GM21717 (cell line): ENCODE data around the gene SLC47A1.

Source experiments
- ATAC-seq: cut with Tn5 transposase; IDR thresholded peaks from one replicate; pipeline ENCODE4 v1.9.1; 2021; ENCODE audit warnings: mild to moderate bottlenecking, moderate library complexity; ENCODE audit not compliant: unreplicated experiment

Gene SLC47A1

DNA sequence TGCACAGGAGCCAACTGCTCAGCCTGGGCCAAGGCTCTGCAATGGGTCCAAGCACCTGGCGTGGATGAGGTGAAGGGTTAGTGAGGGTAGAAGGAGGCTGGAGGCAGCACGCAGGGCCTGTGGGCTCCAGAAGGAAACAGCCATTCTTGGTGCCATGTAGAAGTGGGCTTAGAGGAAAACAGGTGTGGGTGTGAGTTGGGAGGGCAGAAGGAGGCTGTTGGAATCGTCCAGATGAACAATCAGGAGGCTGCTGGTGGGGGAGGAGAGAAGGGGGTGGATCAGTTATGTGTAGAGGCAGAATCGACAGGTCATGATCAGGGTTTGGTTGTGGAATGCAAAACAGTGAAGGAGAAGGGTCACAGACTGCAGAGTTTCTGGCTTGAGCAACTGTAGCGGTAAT, 63.2 kb downstream of the SLC47A1 start:
- no peak for ATAC-seq

DNA sequence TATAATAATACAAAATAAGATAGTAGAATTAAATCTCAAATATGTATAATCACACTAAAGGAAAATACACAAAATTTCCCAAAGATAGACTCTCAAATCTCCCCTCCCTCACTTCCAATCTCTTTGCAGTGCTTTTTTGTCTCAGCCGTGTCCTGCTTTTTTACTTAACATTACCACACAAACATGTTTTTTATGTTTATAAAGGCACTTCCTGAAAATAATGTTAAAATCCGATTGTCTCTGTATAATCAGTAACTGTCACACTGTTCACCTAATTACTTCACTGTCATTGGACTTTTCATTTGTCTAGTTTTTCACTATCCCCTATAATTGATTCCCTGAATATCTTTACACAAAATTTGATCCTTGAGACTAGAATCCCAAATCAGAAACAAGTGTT, 76.7 kb downstream of the SLC47A1 start:
- ATAC-seq: no peak

DNA sequence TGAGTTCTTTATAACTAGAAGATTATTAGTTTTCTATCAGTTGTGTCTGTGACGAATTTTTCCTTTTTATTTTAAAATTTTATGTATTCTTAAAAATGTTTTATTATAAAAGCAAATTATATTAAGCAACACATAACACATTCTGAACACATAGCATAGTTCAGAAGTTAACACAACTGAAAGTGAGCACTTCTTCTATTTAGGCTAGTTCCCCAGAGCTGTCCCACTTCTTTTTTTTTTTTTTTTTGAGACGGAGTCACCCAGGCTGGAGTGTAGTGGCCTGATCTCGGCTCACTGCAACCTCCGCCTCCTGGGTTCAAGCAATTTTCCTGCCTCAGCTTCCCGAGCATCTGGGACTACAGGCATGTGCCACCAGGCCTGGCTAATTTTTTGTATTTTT, 77.2 kb downstream of the SLC47A1 start:
- no peak for ATAC-seq

DNA sequence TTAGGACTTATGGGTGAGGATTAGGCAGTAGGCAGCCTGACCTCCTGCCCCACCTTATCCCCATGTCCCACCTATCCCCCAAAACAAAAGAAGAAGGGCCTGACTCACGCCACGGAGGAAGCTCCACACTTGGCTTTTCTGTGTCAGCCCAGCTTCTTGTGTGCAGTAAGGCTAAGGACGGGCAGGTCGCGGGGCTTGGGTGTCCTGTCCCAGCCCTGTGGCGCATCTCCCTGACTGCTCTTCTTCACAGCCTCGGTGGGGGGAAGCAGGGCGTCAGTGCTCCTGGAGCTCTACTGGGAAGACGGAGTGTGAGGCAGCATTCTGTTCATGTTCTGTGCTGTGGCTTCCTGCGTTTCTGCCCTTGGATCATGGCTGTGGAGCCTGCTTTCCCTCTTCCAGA, 80.3 kb downstream of the SLC47A1 start:
- no peak for ATAC-seq

DNA sequence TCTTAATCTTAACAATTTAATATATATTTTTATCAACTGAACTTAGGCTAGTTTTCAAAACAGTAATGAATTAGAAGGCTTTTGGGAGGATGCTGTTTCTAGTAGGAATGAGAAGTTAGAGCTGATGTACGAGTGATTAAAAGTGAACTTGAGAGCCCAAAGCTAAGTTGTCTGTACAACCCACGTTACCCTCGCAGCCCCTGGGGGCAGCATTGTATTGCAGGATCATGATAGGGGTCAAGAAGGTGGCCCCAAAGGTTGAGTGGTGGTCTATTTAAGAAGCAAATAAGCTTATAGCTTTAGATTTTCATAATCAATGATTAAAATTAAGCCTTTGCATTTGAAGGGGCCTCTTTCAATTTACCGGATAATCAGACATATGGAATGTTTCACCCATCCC, 81.2 kb downstream of the SLC47A1 start:
- ATAC-seq: no peak

DNA sequence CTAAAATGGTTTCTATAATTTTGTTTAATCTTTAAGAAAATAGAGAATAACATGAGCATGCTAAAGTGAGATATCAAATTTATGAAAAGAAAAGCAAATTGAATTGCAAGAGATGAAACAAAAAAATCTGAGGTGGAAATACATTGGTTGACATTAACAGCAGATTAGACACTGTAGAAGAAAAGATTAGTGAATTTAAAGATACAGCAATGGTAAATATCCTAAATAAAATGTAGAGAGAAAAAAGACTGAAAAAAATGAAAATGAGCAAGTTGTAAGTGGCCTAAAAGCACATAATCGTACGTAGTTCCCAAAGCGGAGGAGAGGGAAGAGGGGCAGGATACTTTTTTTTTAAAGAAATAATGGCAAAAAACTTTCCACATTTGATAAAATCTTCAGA, 84.4 kb downstream of the SLC47A1 start:
- ATAC-seq: no peak

DNA sequence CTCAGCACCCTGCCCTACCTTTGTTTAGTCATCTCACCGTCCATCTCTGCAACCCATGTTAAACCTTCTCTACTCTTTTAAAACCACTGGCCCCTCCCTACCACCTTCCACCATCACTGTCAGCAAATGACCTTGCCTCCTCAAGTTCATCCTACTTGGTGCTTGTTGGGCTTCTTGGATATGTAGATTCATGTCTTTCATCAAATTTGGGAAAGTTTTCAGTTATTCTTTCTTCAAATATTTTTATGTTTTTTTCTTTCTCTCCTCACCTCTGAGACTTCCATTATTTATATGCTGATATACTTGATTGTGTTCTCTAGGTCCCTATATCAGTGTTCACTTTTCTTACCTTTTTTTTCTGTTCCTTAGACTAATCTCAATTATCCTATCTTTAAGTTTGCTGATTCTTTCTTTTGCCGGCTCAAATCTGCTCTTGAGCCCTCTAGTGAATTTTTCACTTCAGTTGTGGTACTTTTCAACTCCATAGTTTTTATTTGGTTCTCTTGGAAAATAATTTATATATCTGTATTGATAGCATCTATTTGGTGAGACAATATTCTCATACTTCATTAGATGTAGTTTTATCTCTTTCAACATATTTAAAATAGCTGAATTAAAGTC, 86.2 kb downstream of the SLC47A1 start:
- ATAC-seq: no peak

DNA sequence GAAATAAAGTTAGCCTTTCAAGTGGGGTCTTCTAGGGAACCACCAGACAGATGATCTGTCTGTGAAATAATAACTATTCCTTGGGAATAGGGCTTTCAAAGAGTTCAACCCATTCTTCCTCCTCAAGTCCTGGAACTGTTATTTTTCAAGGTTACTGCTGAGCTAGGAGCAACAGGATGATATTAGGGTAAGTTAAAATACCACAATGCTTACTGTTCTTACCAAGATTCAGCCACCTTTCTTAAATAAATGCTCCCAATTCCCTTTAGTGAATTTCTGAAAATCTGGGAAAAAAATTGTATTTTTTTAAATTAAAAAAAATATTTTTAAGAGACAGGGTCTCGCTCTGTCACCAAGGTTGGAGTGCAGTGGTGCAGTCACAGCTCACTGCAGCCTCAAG, 88.0 kb downstream of the SLC47A1 start:
- no peak for ATAC-seq

DNA sequence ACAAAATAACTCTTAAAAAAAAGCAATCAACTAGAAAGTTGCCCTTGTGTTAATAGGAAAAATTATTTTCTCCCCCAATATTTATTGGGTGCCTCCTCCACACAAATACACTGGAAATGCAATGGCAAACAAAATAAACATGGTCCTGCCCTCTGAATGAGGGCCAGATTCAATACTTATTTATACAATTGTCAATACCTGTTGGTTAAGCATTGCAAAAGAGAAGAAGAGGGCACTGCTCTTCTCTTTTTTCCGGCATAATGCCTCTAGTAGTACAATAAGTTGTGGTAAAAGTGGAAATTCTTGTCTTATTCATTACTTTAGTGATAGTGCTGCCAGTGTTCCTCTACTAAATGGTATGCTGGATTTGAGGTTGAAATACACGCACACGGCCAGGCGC, 92.4 kb downstream of the SLC47A1 start:
- ATAC-seq: no peak
